Measurements from ENCODE around the gene TACC2.

TACC2 gene

DNA sequence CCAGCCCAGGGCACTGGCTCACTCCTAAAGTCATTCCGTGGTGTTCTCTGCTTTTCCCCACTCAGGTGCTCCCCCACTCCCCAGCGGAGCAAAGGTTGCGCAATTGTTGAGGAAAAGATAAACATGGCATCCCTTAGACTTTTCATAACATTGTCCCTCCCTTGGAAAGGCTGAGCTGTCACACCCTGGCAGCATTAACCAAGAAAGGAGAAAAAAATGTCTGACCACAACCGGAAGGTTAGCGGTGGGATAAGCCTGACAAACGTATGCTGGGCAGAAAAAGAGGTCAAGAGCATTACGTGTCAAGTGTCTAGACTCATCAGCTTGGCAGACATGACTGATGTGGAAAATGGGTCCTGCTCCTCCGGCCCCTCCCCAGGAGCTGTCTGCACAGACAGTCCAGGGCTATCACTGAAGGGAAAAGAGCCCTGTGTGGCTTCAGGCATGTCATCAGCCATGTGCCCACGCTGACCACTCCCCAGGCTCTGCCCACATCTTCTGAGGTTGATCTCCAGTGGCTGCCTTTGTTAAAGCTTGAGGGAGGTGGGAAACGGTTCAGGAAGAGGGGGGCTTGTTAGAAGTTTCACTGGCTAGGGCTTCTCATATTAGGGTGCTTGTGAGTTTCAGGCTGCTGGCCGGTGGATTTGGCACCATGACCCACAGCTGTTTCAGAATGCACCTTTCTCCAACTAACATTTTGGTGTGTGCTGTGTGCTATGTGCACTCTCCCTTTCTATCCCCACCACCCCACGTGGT is 312.3 kb downstream of the TACC2 start:
- DNase-seq, result no peak

GRCh38 chr10:122301811-122302115 is 312.8 kb downstream of the TACC2 start:
- DNase-seq, result no peak

GRCh38 chr10:122302315-122302714 is 313.4 kb downstream of the TACC2 start:
- no peak for DNase-seq

DNA sequence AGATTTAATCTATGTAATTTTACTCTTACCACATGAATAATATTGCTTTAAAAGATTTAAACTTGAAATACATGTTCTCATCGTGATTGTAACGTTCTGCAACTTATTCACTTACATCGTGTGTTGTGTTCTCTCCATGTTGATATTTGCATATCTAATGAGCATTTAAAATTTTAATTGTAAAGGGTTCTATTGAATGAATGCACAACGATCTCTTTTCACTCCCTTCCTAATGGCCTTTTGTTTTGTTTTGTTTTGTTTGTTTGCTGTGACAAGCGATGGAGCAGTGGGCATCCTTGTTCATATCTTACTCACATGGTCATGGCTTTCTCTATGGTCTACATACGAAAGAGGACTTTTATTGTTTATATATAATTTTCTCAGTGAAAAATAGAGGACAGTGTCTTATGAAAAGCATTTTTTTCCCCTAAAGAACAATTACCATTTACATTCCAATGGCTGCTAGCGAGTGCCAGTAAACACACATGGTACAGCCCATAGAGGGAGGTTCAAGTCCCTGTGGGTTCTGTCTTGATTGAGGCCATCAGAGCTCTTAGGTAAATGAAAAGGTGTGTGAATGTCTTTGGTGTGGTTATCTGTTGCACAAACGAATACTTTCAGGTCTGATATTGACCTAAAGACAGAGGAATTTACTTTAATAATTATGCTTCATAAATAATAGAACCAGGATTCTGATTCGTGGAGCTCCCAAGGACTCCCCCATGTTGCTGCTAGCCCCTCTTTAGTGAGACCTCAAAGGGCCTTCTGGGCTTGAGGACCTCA is 314.5 kb downstream of the TACC2 start:
- no peak for DNase-seq

Data from activated CD4-positive, alpha-beta T cell treated with anti-CD3 and anti-CD28 coated beads for 1 hour (primary cell).